ENCODE measurements around the gene KHNYN.

KHNYN gene

DNA sequence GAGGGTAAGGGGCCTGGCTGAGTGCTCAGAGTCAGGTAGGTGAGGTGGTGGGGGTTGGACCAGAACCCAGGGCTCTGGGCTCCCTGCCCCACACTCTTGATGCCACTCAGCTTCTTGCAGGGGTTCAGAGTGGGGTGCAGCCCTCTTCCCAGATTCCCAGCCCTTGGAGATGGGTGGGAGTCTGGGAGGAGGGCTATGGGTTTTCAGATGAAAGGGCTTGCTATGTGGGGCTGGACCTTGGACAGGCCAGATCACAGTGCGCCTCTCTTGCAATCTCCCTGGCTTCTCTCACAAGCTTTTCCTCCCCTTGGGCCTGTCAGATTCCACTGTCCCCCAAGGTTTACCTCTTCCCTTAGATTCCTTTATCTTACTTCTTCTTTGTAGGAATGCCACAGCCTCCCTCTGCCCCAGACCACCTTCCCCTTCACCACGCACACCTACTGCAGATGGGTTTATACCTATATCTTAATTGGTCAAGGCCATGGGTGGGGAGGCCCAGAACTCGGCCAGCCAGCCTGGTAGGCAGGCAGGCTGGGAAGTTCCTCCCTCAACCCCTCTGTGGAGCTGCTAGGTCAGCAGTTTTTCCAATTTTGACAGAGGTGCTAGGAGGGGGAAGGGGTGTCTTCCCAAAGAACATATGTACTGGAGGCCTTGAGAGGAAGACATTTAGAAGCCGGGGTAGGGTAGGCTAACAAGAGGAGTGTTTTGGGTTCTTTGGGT, 29.6 kb upstream of the KHNYN start:
- Histone ChIP-seq H3K4me3 (ENCODE audit: low read depth in 1 of 5, low read length in 5 of 5) (peak overlapping the region; percentile 61 to 80 (median 74)), H3K27me3 (ENCODE audit: control insufficient read depth in 5 of 5, insufficient read depth in 4 of 5, low read length in 5 of 5) (no peaks in the 10 kb centered on the region), H3K4me1 (ENCODE audit: control insufficient read depth in 5 of 5, insufficient read depth in 5 of 5, low read length in 5 of 5) (peaks cover 1 to 59% (median 35%) of the 10 kb centered on the region in 5 donors), H3K9ac (ENCODE audit: low read length in 5 of 5) (peak overlapping the region in 4 of 5 donors; percentile 40 to 79 (median 64)), H3K36me3 (ENCODE audit: control insufficient read depth in 5 of 5, insufficient read depth in 5 of 5, low read length in 5 of 5) (no peaks in the 10 kb centered on the region), H3K27ac (ENCODE audit: low read depth, low read length) (peak overlapping the region; percentile 11), H3K9me3 (ENCODE audit: control insufficient read depth in 5 of 5, low read length in 5 of 5) (no peaks in the 10 kb centered on the region)

DNA sequence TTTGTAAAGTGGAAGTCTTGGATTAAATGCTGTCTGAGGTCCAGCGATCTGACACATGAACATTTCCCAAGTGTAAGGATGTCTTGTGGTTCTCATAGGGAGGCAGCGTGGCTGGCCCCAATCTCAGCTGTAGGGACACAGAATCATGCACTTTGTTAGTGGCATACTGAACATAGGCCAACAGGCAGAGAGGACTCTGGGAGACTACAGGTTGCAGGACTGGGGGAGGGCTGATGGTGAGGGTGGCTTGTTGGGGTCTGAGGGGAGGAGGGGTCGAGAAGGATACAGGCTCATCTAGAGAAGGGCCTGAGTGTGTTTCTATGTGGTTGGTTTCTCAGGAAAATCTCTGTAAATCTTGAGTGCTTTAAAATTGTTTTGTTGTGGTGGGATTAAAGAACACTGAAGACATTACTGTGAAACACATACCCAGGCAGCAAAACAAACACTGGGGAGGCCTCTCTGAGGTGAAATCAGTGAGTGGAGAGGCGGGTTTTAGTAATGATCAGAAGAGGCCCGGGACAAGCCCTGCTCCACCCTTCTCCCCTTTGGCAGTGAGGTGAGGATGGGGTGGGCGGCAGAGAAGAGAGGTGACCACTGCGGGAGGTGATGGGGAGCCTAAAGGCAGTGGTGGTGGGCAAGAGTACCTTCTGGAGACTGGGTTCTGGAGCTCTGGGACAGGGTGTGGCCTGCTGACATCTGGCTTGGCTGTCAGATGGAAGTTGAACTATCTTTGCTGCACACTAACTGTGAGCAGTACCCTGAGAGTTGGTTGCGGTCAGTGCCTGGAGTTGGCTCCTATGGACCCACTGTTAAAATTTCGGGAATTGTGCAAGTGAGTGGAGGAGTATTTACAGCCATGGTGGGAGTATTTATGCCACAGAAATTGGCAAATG, 27.7 kb upstream of the KHNYN start:
- H3K9ac ChIP-seq (ENCODE audit: low read length in 5 of 5): no peak overlapping the region
- H3K9me3 ChIP-seq (ENCODE audit: control insufficient read depth in 5 of 5, low read length in 5 of 5): no peaks in the 10 kb centered on the region
- peaks cover 1 to 59% (median 35%) of the 10 kb centered on the region in 5 donors for H3K4me1 ChIP-seq (ENCODE audit: control insufficient read depth in 5 of 5, insufficient read depth in 5 of 5, low read length in 5 of 5)
- no peak overlapping the region for H3K4me3 ChIP-seq (ENCODE audit: low read depth in 1 of 5, low read length in 5 of 5)
- peaks cover 0 to 3% (median 0%) of the 10 kb centered on the region in 5 donors for H3K27me3 ChIP-seq (ENCODE audit: control insufficient read depth in 5 of 5, insufficient read depth in 4 of 5, low read length in 5 of 5)
- H3K27ac ChIP-seq (ENCODE audit: low read depth, low read length): no peak overlapping the region
- H3K36me3 ChIP-seq (ENCODE audit: control insufficient read depth in 5 of 5, insufficient read depth in 5 of 5, low read length in 5 of 5): peaks cover 0 to 5% (median 0%) of the 10 kb centered on the region in 5 donors

DNA sequence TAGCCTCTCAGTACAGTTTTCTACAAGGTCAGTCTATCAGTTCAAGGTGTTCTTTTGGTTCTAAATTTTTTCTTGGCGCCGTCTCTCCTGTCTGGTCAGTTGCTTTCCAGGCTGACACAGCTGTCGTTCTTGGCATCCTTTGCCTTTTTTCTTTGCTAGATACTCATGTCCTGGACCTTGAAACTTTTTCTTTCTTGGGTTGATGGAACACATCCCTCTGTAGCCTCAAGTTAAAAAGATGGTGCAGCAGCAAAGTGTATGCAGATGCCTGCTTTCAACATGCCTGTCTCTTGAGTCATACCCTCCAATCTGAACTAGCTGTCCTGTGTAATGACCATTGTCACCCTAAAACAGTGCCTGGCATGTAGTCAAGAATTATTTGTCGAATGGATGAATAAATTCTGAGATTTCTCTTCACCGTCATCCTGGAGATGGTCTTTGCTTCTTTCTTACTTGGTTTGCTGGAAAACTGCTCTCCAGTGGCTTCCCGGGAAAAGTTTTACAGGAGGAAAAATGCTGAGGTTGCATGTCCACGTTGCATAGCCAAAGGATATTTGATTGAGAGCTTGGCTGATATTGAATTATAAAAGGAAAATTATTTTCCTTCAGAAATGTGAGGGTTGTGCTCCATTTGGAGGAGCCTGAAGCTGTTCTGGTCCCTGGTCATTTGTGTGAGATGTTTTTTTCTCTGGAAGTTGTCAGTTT, 26.3 kb upstream of the KHNYN start:
- Histone ChIP-seq H3K4me3 (ENCODE audit: low read depth in 1 of 5, low read length in 5 of 5) (peak overlapping the region in 1 of 5 donors; percentile 18), H3K27ac (ENCODE audit: low read depth, low read length) (no peak overlapping the region), H3K27me3 (ENCODE audit: control insufficient read depth in 5 of 5, insufficient read depth in 4 of 5, low read length in 5 of 5) (peaks cover 0 to 3% (median 0%) of the 10 kb centered on the region in 5 donors), H3K36me3 (ENCODE audit: control insufficient read depth in 5 of 5, insufficient read depth in 5 of 5, low read length in 5 of 5) (peaks cover 0 to 16% (median 11%) of the 10 kb centered on the region in 5 donors), H3K4me1 (ENCODE audit: control insufficient read depth in 5 of 5, insufficient read depth in 5 of 5, low read length in 5 of 5) (peaks cover 1 to 51% (median 30%) of the 10 kb centered on the region in 5 donors), H3K9me3 (ENCODE audit: control insufficient read depth in 5 of 5, low read length in 5 of 5) (no peaks in the 10 kb centered on the region), H3K9ac (ENCODE audit: low read length in 5 of 5) (no peak overlapping the region)

DNA sequence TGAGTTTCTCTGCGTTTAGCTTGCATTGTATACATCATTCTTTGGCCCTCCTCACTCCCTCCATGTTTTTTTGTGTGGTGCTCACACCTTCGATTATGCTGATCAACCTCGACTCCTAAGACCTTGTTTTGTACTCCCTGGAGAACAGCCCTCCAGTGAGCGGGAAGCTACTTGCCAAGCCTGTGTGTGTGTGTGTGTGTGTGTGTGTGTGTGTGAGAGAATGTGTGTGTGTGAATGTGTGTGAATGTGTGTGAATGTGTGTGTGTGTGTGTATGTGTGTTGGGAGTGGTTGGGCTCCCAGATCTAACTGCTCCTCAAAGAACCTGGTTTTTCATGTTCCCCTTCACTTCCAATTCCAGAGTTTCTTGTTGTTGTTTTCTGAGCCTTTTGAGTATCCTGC, 24.9 kb upstream of the KHNYN start:
- no peak overlapping the region for H3K27ac ChIP-seq (ENCODE audit: low read depth, low read length)
- H3K9me3 ChIP-seq (ENCODE audit: control insufficient read depth in 5 of 5, low read length in 5 of 5): no peaks in the 10 kb centered on the region
- H3K9ac ChIP-seq (ENCODE audit: low read length in 5 of 5): no peak overlapping the region
- H3K4me3 ChIP-seq (ENCODE audit: low read depth in 1 of 5, low read length in 5 of 5): no peak overlapping the region
- H3K36me3 ChIP-seq (ENCODE audit: control insufficient read depth in 5 of 5, insufficient read depth in 5 of 5, low read length in 5 of 5): peaks cover 0 to 29% (median 25%) of the 10 kb centered on the region in 5 donors
- H3K27me3 ChIP-seq (ENCODE audit: control insufficient read depth in 5 of 5, insufficient read depth in 4 of 5, low read length in 5 of 5): peaks cover 0 to 3% (median 0%) of the 10 kb centered on the region in 5 donors
- H3K4me1 ChIP-seq (ENCODE audit: control insufficient read depth in 5 of 5, insufficient read depth in 5 of 5, low read length in 5 of 5): peaks cover 1 to 44% (median 26%) of the 10 kb centered on the region in 5 donors

DNA sequence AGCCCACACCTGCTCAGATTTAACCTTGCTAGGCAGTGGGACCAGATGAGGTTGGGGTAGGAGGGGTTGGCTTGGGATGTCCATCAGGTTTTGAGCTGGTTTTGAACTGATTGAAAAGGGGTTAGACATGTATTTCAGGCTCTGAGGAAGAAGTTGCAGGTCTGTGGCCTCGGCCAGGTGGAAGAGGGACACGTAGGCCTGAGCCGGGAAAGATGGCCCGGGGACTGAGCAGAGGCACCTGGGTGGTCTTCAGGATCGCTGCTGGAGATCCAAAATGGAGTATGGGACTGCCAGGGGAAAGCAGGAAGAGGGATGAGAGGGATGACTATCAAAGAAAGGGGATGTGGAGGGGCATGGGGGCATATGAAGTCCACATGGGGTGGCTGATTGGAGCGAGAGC, 23.3 kb upstream of the KHNYN start:
- Histone ChIP-seq H3K4me3 (ENCODE audit: low read depth in 1 of 5, low read length in 5 of 5) (no peak overlapping the region), H3K4me1 (ENCODE audit: control insufficient read depth in 5 of 5, insufficient read depth in 5 of 5, low read length in 5 of 5) (peaks cover 0 to 29% (median 20%) of the 10 kb centered on the region in 5 donors), H3K27me3 (ENCODE audit: control insufficient read depth in 5 of 5, insufficient read depth in 4 of 5, low read length in 5 of 5) (peaks cover 0 to 3% (median 0%) of the 10 kb centered on the region in 5 donors), H3K9me3 (ENCODE audit: control insufficient read depth in 5 of 5, low read length in 5 of 5) (no peaks in the 10 kb centered on the region), H3K36me3 (ENCODE audit: control insufficient read depth in 5 of 5, insufficient read depth in 5 of 5, low read length in 5 of 5) (peaks cover 0 to 45% (median 41%) of the 10 kb centered on the region in 5 donors), H3K27ac (ENCODE audit: low read depth, low read length) (no peak overlapping the region), H3K9ac (ENCODE audit: low read length in 5 of 5) (no peak overlapping the region)

DNA sequence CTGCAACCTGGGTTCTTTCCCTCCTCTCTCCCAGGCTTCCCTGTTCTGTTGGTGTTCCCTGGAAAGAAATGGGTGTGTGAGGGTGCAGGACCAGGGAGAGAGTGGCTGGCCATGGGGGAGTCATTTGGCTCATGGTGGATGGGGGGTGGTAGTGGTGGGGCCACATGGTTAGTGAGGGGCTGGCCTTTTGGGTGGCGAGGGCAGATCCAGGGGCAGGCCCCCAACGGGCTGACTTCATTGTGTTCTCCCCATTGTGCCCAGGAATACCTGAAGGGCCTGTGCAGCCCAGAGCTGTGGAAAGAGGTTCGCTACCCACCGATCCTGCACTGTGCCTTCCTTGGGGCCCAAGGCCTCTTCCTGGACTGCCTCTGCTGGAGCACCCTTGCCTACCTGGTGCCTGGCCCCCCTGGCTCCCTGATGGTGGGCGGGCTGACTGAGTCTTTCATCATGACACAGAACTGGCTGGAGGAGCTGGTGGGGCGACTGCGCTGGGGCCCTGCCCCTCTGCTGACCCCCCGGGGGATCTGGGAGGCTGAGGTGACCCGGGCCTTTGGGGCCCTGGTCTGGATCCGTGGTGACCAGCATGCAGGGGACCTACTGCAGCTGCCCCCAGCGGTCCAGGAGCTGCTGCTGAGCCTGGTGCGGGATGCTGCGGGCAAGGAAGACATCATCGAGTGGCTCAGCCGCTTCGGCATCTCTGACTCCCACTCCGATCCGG, 22.0 kb upstream of the KHNYN start:
- no peak overlapping the region for H3K9ac ChIP-seq (ENCODE audit: low read length in 5 of 5)
- no peak overlapping the region for H3K27ac ChIP-seq (ENCODE audit: low read depth, low read length)
- H3K36me3 ChIP-seq (ENCODE audit: control insufficient read depth in 5 of 5, insufficient read depth in 5 of 5, low read length in 5 of 5): peaks cover 0 to 55% (median 51%) of the 10 kb centered on the region in 5 donors
- no peak overlapping the region for H3K4me3 ChIP-seq (ENCODE audit: low read depth in 1 of 5, low read length in 5 of 5)
- no peaks in the 10 kb centered on the region for H3K9me3 ChIP-seq (ENCODE audit: control insufficient read depth in 5 of 5, low read length in 5 of 5)
- peaks cover 0 to 21% (median 12%) of the 10 kb centered on the region in 5 donors for H3K4me1 ChIP-seq (ENCODE audit: control insufficient read depth in 5 of 5, insufficient read depth in 5 of 5, low read length in 5 of 5)
- peaks cover 0 to 3% (median 0%) of the 10 kb centered on the region in 5 donors for H3K27me3 ChIP-seq (ENCODE audit: control insufficient read depth in 5 of 5, insufficient read depth in 4 of 5, low read length in 5 of 5)

DNA sequence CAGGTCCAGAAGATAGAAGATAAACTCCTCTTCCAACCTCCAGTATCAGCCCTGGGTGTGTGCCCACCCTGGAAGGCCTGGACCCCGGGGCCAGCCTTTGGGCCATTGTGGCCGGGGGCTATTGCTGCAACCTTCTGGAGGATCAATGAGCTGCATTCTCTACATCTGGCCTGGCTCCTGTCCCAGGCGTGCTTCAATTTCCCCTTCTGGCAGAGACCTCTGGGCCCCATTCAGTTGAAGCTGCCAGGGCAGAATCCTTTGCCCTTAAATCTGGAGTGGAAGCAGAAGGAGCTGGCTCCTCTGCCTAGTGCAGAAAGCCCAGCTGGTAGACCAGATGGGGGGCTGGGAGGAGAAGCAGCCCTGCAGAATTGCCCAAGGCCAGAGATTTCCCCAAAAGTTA, 21.0 kb upstream of the KHNYN start:
- Histone ChIP-seq H3K36me3 (ENCODE audit: control insufficient read depth in 5 of 5, insufficient read depth in 5 of 5, low read length in 5 of 5) (peaks cover 0 to 65% (median 60%) of the 10 kb centered on the region in 5 donors), H3K27me3 (ENCODE audit: control insufficient read depth in 5 of 5, insufficient read depth in 4 of 5, low read length in 5 of 5) (peaks cover 0 to 3% (median 0%) of the 10 kb centered on the region in 5 donors), H3K4me3 (ENCODE audit: low read depth in 1 of 5, low read length in 5 of 5) (no peak overlapping the region), H3K9ac (ENCODE audit: low read length in 5 of 5) (no peak overlapping the region), H3K4me1 (ENCODE audit: control insufficient read depth in 5 of 5, insufficient read depth in 5 of 5, low read length in 5 of 5) (peaks cover 0 to 15% (median 2%) of the 10 kb centered on the region in 5 donors), H3K9me3 (ENCODE audit: control insufficient read depth in 5 of 5, low read length in 5 of 5) (no peaks in the 10 kb centered on the region), H3K27ac (ENCODE audit: low read depth, low read length) (no peak overlapping the region)

DNA sequence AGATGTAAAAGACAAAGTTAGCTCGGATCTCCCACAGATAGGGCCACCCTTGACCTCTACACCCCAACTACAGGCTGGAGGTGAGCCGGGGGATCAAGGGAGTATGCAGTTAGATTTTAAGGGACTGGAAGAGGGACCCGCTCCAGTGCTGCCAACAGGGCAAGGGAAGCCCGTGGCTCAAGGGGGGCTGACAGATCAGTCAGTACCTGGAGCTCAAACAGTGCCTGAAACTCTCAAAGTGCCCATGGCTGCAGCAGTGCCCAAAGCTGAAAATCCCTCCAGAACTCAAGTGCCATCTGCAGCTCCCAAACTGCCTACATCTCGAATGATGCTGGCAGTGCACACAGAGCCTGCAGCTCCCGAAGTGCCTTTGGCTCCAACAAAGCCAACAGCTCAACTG, 20.6 kb upstream of the KHNYN start:
- Histone ChIP-seq H3K9ac (ENCODE audit: low read length in 5 of 5) (no peak overlapping the region), H3K27me3 (ENCODE audit: control insufficient read depth in 5 of 5, insufficient read depth in 4 of 5, low read length in 5 of 5) (peaks cover 0 to 3% (median 0%) of the 10 kb centered on the region in 5 donors), H3K36me3 (ENCODE audit: control insufficient read depth in 5 of 5, insufficient read depth in 5 of 5, low read length in 5 of 5) (peaks cover 0 to 70% (median 64%) of the 10 kb centered on the region in 5 donors), H3K4me1 (ENCODE audit: control insufficient read depth in 5 of 5, insufficient read depth in 5 of 5, low read length in 5 of 5) (peaks cover 0 to 13% (median 0%) of the 10 kb centered on the region in 5 donors), H3K27ac (ENCODE audit: low read depth, low read length) (no peak overlapping the region), H3K4me3 (ENCODE audit: low read depth in 1 of 5, low read length in 5 of 5) (no peak overlapping the region), H3K9me3 (ENCODE audit: control insufficient read depth in 5 of 5, low read length in 5 of 5) (no peaks in the 10 kb centered on the region)

DNA sequence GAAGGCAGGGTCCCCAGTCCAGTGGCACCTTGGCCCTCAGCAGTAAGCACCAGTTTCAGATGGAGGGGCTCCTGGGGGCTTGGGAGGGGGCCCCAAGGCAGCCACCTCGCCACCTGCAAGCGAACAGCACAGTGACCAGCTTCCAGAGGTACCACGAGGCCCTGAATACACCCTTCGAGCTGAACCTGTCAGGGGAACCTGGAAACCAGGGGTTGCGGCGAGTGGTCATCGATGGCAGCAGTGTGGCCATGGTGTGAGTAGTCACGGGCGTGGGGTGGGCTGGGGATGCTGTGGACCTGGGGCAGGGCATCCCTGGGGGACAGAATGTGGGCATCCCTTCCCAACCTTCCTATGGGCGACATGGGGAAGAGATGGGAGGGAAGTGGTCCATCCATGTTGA, 19.8 kb upstream of the KHNYN start:
- no peak overlapping the region for H3K9ac ChIP-seq (ENCODE audit: low read length in 5 of 5)
- H3K36me3 ChIP-seq (ENCODE audit: control insufficient read depth in 5 of 5, insufficient read depth in 5 of 5, low read length in 5 of 5): peaks cover 0 to 77% (median 71%) of the 10 kb centered on the region in 5 donors
- peaks cover 0 to 3% (median 0%) of the 10 kb centered on the region in 5 donors for H3K27me3 ChIP-seq (ENCODE audit: control insufficient read depth in 5 of 5, insufficient read depth in 4 of 5, low read length in 5 of 5)
- no peaks in the 10 kb centered on the region for H3K9me3 ChIP-seq (ENCODE audit: control insufficient read depth in 5 of 5, low read length in 5 of 5)
- H3K4me3 ChIP-seq (ENCODE audit: low read depth in 1 of 5, low read length in 5 of 5): no peak overlapping the region
- no peak overlapping the region for H3K27ac ChIP-seq (ENCODE audit: low read depth, low read length)
- H3K4me1 ChIP-seq (ENCODE audit: control insufficient read depth in 5 of 5, insufficient read depth in 5 of 5, low read length in 5 of 5): peaks cover 0 to 9% (median 0%) of the 10 kb centered on the region in 5 donors
